Measurements from ENCODE around the gene STK24.

The STK24 gene

DNA sequence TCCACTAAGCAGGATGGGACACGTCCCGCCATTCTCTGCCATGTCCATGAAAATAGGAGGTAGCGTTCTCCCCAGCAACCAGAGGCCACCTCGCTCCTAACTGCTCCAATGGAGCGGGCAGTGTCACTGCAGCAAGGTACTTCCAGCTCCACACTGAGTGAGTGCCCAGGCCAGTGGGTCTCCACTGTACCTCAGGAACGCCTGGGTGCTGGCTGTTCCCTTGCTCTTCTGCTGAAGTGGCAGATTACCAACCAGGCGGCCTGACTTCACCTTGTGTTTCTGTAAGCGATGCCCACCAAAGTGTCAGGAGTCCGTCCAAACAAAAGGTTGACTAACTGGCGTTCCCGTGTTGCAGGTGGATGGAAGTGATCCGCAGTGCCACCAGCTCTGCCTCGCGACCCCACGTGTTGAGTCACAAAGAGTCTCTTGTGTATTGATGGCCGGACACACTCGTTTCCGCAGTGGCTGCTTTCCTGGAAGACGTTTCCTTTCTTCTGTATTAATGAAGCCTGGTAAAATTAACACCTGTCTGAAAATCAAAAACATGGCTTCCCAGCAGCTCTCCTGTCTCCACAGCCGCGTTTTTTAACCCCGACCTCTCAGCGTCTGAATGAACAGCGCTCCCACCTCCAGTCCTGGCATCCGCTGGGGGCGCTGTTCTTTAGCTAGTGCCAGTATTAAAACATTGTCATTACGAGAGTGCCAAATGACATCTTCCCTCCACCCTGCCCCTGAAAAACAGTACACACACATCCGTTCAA lies 128.8 kb downstream of the STK24 start:
- TF ChIP-seq, protein P1, sequence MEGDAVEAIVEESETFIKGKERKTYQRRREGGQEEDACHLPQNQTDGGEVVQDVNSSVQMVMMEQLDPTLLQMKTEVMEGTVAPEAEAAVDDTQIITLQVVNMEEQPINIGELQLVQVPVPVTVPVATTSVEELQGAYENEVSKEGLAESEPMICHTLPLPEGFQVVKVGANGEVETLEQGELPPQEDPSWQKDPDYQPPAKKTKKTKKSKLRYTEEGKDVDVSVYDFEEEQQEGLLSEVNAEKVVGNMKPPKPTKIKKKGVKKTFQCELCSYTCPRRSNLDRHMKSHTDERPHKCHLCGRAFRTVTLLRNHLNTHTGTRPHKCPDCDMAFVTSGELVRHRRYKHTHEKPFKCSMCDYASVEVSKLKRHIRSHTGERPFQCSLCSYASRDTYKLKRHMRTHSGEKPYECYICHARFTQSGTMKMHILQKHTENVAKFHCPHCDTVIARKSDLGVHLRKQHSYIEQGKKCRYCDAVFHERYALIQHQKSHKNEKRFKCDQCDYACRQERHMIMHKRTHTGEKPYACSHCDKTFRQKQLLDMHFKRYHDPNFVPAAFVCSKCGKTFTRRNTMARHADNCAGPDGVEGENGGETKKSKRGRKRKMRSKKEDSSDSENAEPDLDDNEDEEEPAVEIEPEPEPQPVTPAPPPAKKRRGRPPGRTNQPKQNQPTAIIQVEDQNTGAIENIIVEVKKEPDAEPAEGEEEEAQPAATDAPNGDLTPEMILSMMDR (IDR thresholded peaks at IDR 0.05; ENCODE audit: low read depth, low read length) = peak; percentile 93
- Histone ChIP-seq H3K9me3 (no peaks in the 10 kb centered on the region), H3K27me3 (no peaks in the 10 kb centered on the region), H3K36me3 (peaks cover 43% of the 10 kb centered on the region), H3K4me3 (ENCODE audit: low read depth, low read length) (no peak overlapping the region), H3K4me1 (peaks cover 1% of the 10 kb centered on the region; the same call in 1 of the 2 replicates)
- DNase-seq = peak; percentile 87

DNA sequence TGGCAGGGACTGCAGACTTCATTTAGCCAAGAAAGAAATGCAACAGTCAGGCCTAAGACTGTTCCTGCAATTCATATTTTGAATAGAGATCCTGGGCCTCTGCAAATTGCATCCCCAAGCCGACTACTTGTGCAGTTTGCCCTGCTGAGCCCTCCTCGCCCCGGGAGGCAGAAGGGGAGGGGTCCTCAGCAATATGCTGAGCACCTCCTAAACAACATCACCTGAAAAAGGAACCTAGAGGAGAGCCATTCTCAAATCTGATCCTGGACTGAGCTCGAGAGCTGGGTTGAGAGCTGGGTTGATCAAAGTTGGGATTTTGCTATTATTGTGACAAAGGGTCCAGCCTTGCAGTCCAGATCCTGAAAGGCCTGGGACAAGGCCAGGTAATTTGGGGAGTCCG lies 129.8 kb downstream of the STK24 start:
- Histone ChIP-seq H3K4me1 (peaks cover 3% of the 10 kb centered on the region; the same call in 1 of the 2 replicates), H3K4me3 (ENCODE audit: low read depth, low read length) (no peak overlapping the region), H3K9me3 (no peaks in the 10 kb centered on the region), H3K36me3 (peaks cover 45% of the 10 kb centered on the region), H3K27me3 (no peaks in the 10 kb centered on the region)
- no peak for DNase-seq
- TF ChIP-seq, protein P1 (IDR thresholded peaks at IDR 0.05; ENCODE audit: low read depth, low read length) = no peak

- peaks cover 3% of the 10 kb centered on the region; the same call in 1 of the 2 replicates for H3K4me1 ChIP-seq
Measured at GRCh38 chr13:98446234-98446621, 130.7 kb downstream of the STK24 start.

DNA sequence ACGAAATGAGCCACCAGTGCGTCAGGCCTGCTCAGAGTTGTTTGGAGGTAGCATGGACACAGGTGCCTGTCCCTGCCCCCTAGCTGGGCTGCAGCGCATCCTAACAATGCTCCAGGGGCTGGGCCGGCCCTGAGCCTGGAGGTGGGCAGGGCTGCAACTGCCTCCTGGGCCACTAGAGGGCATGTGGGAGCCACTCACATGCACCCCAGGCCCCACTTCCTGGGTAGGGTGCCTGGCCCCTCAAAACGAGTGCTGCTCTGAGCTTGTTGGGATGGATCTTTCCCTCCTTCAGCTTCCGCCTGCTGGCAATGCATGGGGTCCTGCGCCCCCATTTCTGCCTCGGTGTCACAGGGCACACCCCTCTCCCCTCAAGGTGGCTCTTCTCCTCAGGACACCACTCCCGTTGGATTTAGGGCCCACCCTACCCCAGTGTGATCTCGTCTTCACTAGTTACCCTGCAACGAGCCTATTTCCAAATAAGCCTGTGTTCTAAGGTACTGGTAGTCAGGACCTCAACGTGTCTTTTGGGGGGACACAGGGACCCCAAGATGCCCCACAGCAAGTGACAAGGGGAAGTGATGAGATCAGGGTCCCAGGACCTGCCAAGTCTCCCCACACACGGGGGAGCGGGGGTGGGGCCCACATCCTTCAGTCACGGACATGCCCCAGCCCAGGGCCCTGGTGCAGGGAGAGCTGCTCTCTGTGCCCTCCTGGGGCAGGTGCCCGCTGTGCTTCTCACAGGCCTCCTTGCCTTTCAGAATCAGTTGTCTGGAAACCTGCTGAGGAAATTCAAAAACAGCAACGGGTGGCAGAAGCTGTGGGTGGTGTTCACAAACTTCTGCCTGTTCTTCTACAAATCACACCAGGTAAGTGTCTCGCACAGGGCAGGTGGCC lies 131.3 kb downstream of the STK24 start:
- DNase-seq = peak; percentile 78

More at GRCh38 chr13:98446234-98446621, 130.7 kb downstream of the STK24 start:
- TF ChIP-seq, protein P1 (IDR thresholded peaks at IDR 0.05; ENCODE audit: low read depth, low read length) = no peak
- no peak for DNase-seq
- Histone ChIP-seq H3K36me3 (peaks cover 43% of the 10 kb centered on the region), H3K9me3 (no peaks in the 10 kb centered on the region), H3K4me3 (ENCODE audit: low read depth, low read length) (no peak overlapping the region), H3K27me3 (no peaks in the 10 kb centered on the region)

GRCh38 chr13:98444381-98444780 lies 132.5 kb downstream of the STK24 start:
- Histone ChIP-seq H3K36me3 (peaks cover 46% of the 10 kb centered on the region), H3K4me1 (peaks cover 3% of the 10 kb centered on the region; the same call in 1 of the 2 replicates), H3K27me3 (no peaks in the 10 kb centered on the region), H3K4me3 (ENCODE audit: low read depth, low read length) (no peak overlapping the region), H3K9me3 (no peaks in the 10 kb centered on the region)
- DNase-seq = no peak
- TF ChIP-seq, protein P1 (IDR thresholded peaks at IDR 0.05; ENCODE audit: low read depth, low read length) = no peak

More for the DNA sequence above, 131.3 kb downstream of the STK24 start:
- Histone ChIP-seq H3K4me3 (ENCODE audit: low read depth, low read length) (no peak overlapping the region), H3K27me3 (no peaks in the 10 kb centered on the region), H3K9me3 (no peaks in the 10 kb centered on the region), H3K4me1 (peaks cover 3% of the 10 kb centered on the region; the same call in 1 of the 2 replicates), H3K36me3 (peaks cover 46% of the 10 kb centered on the region)
- TF ChIP-seq, protein P1 (IDR thresholded peaks at IDR 0.05; ENCODE audit: low read depth, low read length) = peak; percentile 94

All from BE2C (cell line).